Coronary artery (tissue), 2 donors: ENCODE data around the gene ANAPC10.

Experiments used
- DNase-seq: peaks from one replicate; pipeline ENCODE4 v3.0.0-alpha.2; 2017; ENCODE audit warnings: low spot score
- H3K27ac ChIP-seq, 2 donors: fragments of 200-600 bp; sonication (generic); one replicate each; pipeline ENCODE4 v1.5.1; 2016 to 2019
- H3K4me3 ChIP-seq: fragments of 200-600 bp; sonication (generic); 2 replicates; pipeline ENCODE4 v1.5.1; 2016; ENCODE audit warnings: mild to moderate bottlenecking, moderate library complexity
- TF ChIP-seq, protein P1 (sequence below): fragments of 200-600 bp; sonication (generic); IDR thresholded peaks from one replicate; pipeline ENCODE4 v1.5.1; 2019; ENCODE audit warnings: antibody characterized with exemption

The ANAPC10 gene

DNA sequence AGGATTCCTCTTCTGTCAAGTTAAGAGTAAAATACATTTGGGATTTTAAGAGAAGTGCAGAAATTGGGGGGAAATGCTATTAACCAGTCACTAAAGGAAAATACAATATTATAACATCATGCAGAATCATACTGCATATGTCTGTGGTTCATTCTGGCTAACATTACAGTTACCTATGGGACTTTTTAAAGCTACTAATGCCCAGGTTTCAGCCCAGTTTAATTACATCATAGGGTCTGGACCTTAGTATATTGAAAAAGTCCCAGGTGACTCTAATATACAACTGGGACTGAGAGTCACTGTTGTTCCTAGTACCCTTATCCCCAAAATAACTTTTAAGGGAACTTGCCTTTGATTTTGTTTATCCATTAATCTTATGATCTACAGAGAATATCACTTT, 10.1 kb upstream of the ANAPC10 start:
- TF ChIP-seq, protein P1, sequence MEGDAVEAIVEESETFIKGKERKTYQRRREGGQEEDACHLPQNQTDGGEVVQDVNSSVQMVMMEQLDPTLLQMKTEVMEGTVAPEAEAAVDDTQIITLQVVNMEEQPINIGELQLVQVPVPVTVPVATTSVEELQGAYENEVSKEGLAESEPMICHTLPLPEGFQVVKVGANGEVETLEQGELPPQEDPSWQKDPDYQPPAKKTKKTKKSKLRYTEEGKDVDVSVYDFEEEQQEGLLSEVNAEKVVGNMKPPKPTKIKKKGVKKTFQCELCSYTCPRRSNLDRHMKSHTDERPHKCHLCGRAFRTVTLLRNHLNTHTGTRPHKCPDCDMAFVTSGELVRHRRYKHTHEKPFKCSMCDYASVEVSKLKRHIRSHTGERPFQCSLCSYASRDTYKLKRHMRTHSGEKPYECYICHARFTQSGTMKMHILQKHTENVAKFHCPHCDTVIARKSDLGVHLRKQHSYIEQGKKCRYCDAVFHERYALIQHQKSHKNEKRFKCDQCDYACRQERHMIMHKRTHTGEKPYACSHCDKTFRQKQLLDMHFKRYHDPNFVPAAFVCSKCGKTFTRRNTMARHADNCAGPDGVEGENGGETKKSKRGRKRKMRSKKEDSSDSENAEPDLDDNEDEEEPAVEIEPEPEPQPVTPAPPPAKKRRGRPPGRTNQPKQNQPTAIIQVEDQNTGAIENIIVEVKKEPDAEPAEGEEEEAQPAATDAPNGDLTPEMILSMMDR, result no peak
- Histone ChIP-seq H3K4me3 (no peak overlapping the region), H3K27ac (no peak overlapping the region)
- no peak for DNase-seq

DNA sequence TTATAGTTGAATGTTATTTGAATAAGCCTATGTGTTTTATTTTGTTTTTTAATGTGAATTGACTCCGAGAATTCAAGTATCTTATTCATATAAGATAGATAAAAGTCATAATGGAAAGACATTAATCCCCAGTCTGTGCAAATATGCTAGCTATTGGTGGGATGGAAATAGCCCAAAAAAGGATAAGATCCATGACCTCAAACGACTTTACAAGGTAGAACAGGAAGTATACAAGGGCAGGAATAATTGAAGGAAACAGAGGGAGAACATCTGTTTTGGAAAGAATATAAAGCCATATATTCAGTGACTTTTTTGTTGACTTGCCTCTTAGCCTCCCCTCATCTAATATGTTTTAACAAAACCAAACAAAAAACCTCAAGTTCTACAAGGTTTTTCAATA, 9.1 kb upstream of the ANAPC10 start:
- no peak overlapping the region for H3K27ac ChIP-seq
- DNase-seq, result no peak
- TF ChIP-seq, protein P1, result no peak
- no peak overlapping the region for H3K4me3 ChIP-seq

DNA sequence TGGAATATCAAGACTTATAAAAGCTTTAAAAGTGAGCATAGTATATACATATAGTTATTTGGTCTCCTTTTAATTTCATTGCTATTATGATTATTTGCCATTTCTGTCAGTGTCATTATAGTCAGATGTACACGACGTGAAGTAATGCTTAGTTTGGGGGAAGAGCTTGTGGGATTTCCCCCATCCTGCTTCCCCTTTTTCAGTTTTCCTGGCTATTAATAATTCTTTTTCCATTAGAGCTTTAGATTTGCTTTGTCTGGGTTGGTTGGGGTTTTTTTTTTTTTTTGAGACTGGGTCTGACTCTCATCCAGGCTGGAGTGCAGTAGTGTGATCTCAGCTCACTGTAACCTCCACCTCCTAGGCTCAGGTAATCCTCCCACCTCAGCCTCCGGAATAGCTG, 5.5 kb upstream of the ANAPC10 start:
- DNase-seq, result no peak

DNA sequence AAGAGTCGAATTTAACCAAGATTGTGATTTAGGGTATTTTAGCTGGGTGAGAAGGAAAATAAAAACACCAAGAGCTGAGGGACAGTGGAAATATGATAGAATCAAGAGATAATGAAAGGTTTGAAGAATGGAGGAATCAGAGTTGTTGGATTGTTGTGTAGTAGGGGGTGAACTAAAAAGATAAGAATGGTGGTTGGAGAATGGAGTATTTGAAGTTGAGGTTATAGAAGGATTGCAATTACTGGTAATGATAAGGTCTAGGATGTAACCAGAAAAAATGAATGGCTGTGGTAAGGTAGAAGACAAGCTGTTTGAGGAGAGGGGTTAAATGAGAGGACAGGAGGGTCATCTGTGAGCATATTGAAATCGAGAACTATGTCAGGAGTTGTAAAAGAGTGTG, 4.6 kb upstream of the ANAPC10 start:
- Histone ChIP-seq H3K4me3 (no peak overlapping the region), H3K27ac (no peak overlapping the region)
- TF ChIP-seq, protein P1, result no peak
- no peak for DNase-seq

More for the DNA sequence above, 5.5 kb upstream of the ANAPC10 start:
- Histone ChIP-seq H3K4me3 (no peak overlapping the region), H3K27ac (no peak overlapping the region)
- TF ChIP-seq, protein P1, result no peak

DNA sequence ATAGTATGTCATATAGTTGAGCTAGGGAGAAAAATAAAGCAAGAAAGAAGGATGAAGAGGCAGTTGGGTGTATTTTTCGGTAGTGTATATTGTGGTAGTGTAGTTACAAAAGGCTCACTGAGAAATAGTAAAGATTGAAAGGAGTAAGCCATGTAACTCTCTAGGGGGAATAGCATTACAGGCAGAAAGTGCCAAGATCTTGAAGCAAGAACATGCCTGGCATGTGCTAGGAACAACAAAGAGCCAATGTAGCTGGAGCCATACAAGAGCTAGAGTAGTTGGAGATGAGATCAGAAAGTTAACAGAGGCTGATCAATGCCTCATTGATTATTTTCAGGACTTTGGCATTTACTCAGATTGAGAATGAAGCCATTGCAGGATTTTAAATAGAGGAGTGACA, 3.1 kb upstream of the ANAPC10 start:
- DNase-seq, result no peak
- Histone ChIP-seq H3K4me3 (no peak overlapping the region), H3K27ac (no peak overlapping the region)
- TF ChIP-seq, protein P1, result no peak

DNA sequence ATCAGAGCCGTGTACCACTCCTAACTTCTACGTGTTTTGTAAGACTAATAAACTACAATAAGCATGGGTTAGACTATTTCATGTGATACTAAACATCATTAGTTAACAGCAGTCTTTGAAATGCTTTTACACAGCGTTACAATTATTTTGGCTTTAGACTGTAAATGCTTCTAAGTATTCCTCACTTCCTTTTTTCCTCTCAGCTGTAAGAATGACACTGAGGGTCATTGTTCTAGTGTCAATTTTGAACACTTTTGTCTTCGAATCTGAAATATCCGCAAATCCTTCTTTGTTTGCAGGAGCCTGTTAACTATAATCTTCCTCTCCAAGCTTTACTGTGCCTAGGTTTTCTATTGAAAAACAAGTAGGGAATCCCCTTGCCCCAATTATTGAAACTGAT, 1.7 kb upstream of the ANAPC10 start:
- Histone ChIP-seq H3K4me3 (peak overlapping the region; percentile 95), H3K27ac (no peak overlapping the region)
- TF ChIP-seq, protein P1, result no peak
- DNase-seq, result no peak

DNA sequence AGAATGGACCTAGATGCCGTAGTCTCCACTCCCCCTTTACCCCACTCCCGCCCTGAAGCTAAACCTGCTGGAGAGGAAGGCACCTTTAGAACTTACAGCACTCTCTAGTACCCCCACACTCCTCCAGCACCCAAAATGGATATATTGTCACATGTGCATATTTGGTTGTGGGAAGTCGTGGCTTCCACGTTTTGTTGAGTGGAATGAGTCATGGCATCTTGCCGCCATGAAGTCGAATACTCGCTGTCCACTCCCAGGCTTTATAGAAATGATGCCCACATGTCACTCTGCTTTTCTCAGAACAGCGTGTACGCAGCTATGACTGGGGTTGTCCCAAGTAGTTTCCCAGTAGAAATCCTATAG, 660 bp upstream of the ANAPC10 start:
- H3K4me3 ChIP-seq, result peak overlapping the region; percentile 95
- H3K27ac ChIP-seq, result peak overlapping the region; percentile 88 to 92
- DNase-seq, result peak; percentile 74
- TF ChIP-seq, protein P1, result no peak
